Hematopoietic multipotent progenitor cell treated with erythropoietin and hydrocortisone succinate and interleukin-3 and kit ligand, for 17 days (in vitro differentiated cells): ENCODE results near the gene TMCC3.

Experiments
- DNase-seq: peaks from one replicate; pipeline ENCODE4 v3.0.0-alpha.2; 2015; ENCODE audit warnings: low spot score

Gene TMCC3

GRCh38 chr12:94531196-94531720 is 119.1 kb downstream of the TMCC3 start:
- no peak for DNase-seq

GRCh38 chr12:94525951-94526350 is 124.4 kb downstream of the TMCC3 start:
- no peak for DNase-seq
